Naive thymus-derived CD8-positive, alpha-beta T cell (primary cell): ENCODE results near the gene GATAD1. TPM values are rescaled to one million over a fixed set of nuclear protein-coding genes. Genes with fewer than 3 reads are reported as not detected.
"Not testable (repeated sequence)": the region's sequence is repeated elsewhere in the genome, so short reads cannot be mapped to it uniquely, and the experiment has no call there.

Experiments
- ATAC-seq, 2 donors: fragments of 150-1000 bp; cut with Tn5 transposase in 1 of 2; sonication (Bioruptor Pico), chemical (Tn5 transposase) in 1 of 2; 1 replicate in 1 of 2; 2 replicates in 1 of 2; pipeline ENCODE4 v1.10.0; 2021; ENCODE audit warnings: mild to moderate bottlenecking in 2 of 2, moderate library complexity in 2 of 2
- POLR2A ChIA-PET: fragments of 350-600 bp; sonication (Branson Sonifier 250); formaldehyde crosslinking; loops from one replicate; lab custom pipeline; 2021; ENCODE audit warnings: antibody characterized with exemption; lab: Charles Lee
- DNase-seq, 10 donors: peaks; one replicate each; pipeline versions ENCODE4 v3.0.0 to v3.0.0-alpha.2; 2020 to 2022
- H3K27ac Mint-ChIP-seq, 10 donors: one replicate each; pipeline ENCODE4 v1.8.0; 2020 to 2022; ENCODE audit warnings: mild to moderate bottlenecking in 10 of 10, mixed read lengths in 10 of 10, moderate library complexity in 4 of 10, inconsistent platforms in 1 of 10
- H3K27me3 Mint-ChIP-seq, 5 donors: one replicate each; pipeline ENCODE4 v1.8.0; 2021 to 2022; ENCODE audit warnings: mixed read lengths in 5 of 5
- H3K36me3 Mint-ChIP-seq, 3 donors: one replicate each; pipeline ENCODE4 v1.8.0; 2020 to 2022; ENCODE audit warnings: mixed read lengths in 3 of 3, mild to moderate bottlenecking in 2 of 3, inconsistent platforms in 1 of 3
- H3K4me1 Mint-ChIP-seq, 4 donors: one replicate each; pipeline ENCODE4 v1.8.0; 2021 to 2022; ENCODE audit warnings: mixed read lengths in 4 of 4
- H3K4me3 Mint-ChIP-seq, 10 donors: one replicate each; pipeline ENCODE4 v1.8.0; 2020 to 2022; ENCODE audit warnings: mild to moderate bottlenecking in 10 of 10, mixed read lengths in 10 of 10, moderate library complexity in 6 of 10, inconsistent platforms in 1 of 10
- H3K9me3 Mint-ChIP-seq, 9 donors: one replicate each; pipeline ENCODE4 v1.8.0; 2020 to 2022; ENCODE audit warnings: mixed read lengths in 9 of 9, mild to moderate bottlenecking in 3 of 9, inconsistent platforms in 1 of 9, moderate library complexity in 1 of 9
- polyA plus RNA-seq, 3 donors: library from polyadenylated mRNA; unstranded; fragments of 300-500 nt; fragmentation: Illumina TruSeq; gene quantifications; one replicate each; pipeline ENCODE4 v1.2.3, GENCODE V29; 2021
- total RNA-seq, 8 experiments: library from RNA in 2 of 8; stranded (reverse) in 2 of 8; gene quantifications; one replicate each; pipeline ENCODE4 v1.2.3 and lab custom pipeline; 2021 to 2026

The GATAD1 gene
- total and polyA plus RNA-seq, 5 experiments from 2014 or later = 8.2 to 43.6 (median 10.9) TPM

GRCh38 chr7:92473989-92474388 lies 26.7 kb downstream of the GATAD1 start:
- DNase-seq, H3K4me3 Mint-ChIP-seq, H3K36me3 Mint-ChIP-seq, ATAC-seq, H3K4me1 Mint-ChIP-seq, POLR2A ChIA-PET, H3K27ac Mint-ChIP-seq, H3K27me3 Mint-ChIP-seq, H3K9me3 Mint-ChIP-seq: not testable (repeated sequence)

DNA sequence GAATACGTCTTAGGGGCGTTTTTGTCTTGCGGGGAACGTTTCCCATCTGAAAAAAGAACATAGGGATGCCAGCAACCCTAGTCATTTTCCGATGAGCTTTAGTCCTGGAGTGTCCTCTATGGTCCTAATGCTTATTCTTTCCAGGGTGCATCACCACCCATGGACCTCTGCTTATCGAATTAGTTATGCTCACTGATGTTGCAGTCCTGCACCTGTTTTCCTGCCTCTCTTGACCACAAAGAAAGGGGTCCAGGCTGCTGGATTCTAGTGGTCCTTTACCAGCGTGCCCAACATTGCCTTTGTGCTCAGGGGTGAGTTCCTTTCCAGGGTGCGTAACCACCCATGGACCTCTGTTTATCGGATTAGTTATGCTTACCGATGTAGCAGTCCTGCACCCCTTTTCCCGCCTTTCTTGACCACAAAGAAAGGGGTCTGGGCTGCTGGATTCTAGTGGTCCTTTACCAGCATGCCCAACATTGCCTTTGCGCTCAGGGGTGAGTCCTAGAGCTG lies 28.0 kb downstream of the GATAD1 start:
- DNase-seq, ATAC-seq, H3K9me3 Mint-ChIP-seq, H3K4me1 Mint-ChIP-seq, H3K27ac Mint-ChIP-seq, H3K27me3 Mint-ChIP-seq, POLR2A ChIA-PET, H3K36me3 Mint-ChIP-seq, H3K4me3 Mint-ChIP-seq: not testable (repeated sequence)

DNA sequence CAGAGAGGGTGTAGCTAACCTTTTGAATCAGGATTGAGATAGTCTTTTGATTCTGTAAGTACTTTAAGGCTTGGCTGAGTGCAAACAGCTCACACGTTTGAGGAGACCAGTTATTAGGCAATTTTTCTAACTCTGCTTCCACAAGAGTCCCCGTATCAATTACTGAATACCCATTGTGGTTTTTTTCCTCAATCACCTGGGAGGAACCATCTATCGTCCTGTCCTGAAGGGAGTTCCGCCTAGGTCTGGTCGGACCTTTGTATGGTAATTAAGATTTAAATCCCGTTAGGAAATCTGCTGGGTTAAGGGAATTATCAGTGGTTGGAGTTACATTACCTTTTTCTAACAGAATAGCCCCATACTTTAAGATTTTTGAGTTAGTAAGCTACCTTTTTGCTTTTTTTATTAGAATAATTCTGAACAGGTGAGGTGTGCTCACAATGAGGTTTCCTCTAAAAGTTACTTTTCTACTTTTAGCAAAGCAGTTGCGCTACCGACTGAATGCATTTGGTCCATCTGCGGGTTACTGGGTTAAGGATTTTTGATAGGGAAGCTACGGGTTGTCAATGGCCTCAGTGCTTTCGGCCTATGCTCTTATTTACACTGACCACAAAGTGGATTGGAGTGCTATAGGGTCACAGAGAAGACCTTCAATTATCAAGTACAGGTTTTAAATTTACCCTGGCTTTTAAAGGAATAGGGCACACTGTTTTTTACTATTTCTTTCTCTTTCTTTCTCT lies 28.7 kb downstream of the GATAD1 start:
- H3K4me1 Mint-ChIP-seq, H3K27me3 Mint-ChIP-seq, H3K9me3 Mint-ChIP-seq, ATAC-seq, DNase-seq, H3K36me3 Mint-ChIP-seq, POLR2A ChIA-PET, H3K4me3 Mint-ChIP-seq: not testable (repeated sequence)
- peak overlapping the region in 1 of 10 donors; percentile 57 for H3K27ac Mint-ChIP-seq

- peak within 1 kb of the TSS in 1 of 10 donors; percentile 57 for H3K27ac Mint-ChIP-seq
- H3K36me3 Mint-ChIP-seq, ATAC-seq, H3K4me1 Mint-ChIP-seq, H3K9me3 Mint-ChIP-seq, DNase-seq, H3K27me3 Mint-ChIP-seq, POLR2A ChIA-PET: not testable (repeated sequence)
- H3K4me3 Mint-ChIP-seq = peak within 1 kb of the TSS in 1 of 10 donors; percentile 35
Measured at GRCh38 chr7:92477681-92478080, 30.4 kb downstream of the GATAD1 start, which contains the start of gene ERVW-1. Gene ERVW-1, minus strand, starts transcription at chr7:92477946. Its CDS starts 7,565 bp downstream, at chr7:92470381.

GRCh38 chr7:92478095-92478494 lies 30.8 kb downstream of the GATAD1 start:
- peaks cover 0 to 3% (median 2%) of the 10 kb centered on the region in 3 donors for H3K36me3 Mint-ChIP-seq
- DNase-seq (no peak), ATAC-seq (no peak)
- no peaks in the 10 kb centered on the region for H3K27me3 Mint-ChIP-seq
- no peaks in the 10 kb centered on the region for H3K4me1 Mint-ChIP-seq
- POLR2A ChIA-PET = no interaction called here
- H3K4me3 Mint-ChIP-seq = no peak overlapping the region
- H3K27ac Mint-ChIP-seq = no peak overlapping the region
- H3K9me3 Mint-ChIP-seq = no peaks in the 10 kb centered on the region

DNA sequence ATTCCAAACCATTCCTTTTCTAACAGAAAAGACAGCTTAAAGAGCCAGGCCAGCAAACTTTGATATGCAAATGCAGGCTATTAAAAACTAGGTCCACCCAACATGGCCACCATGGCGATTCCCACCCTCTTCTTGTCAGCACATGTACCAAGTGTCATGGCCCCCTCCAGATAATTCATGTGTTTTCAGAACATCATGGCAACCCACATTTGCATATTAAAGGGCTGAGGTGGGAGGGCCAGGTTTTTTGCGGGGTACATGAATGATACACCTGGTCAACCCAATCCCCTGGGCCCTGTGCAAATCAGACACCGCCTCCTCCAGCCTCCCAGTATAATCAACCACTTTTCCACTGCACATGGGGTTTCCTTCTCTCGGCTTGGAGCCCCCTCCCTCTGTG lies 31.4 kb downstream of the GATAD1 start:
- H3K36me3 Mint-ChIP-seq = peaks cover 0 to 2% (median 0%) of the 10 kb centered on the region in 3 donors
- ATAC-seq (no peak), DNase-seq (no peak)
- no peaks in the 10 kb centered on the region for H3K4me1 Mint-ChIP-seq
- H3K9me3 Mint-ChIP-seq = no peaks in the 10 kb centered on the region
- no peak overlapping the region for H3K4me3 Mint-ChIP-seq
- H3K27me3 Mint-ChIP-seq = no peaks in the 10 kb centered on the region
- no peak overlapping the region for H3K27ac Mint-ChIP-seq
- POLR2A ChIA-PET = no interaction called here

DNA sequence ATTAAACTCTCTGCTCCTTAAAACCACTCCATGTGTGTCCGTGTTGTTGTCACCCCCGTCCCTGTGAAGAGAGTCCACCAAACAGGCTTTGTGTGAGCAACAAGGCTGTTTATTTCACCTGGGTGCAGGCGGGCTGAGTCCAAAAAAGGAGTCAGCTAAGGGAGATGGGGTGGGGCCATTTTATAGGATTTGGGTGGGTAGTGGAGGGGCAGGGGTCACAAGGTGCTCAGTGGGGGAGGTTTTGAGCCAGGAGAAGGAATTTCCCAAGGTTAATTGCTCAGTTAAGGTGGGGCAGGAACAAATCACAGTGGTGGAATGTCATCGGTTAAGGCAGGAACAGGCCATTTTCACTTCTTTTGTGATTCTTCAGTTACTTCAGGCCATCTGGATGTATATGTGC lies 31.9 kb downstream of the GATAD1 start:
- H3K4me3 Mint-ChIP-seq, H3K4me1 Mint-ChIP-seq, DNase-seq, H3K27ac Mint-ChIP-seq, H3K27me3 Mint-ChIP-seq, POLR2A ChIA-PET, H3K9me3 Mint-ChIP-seq, ATAC-seq, H3K36me3 Mint-ChIP-seq: not testable (repeated sequence)

- H3K27ac Mint-ChIP-seq, H3K4me1 Mint-ChIP-seq, H3K9me3 Mint-ChIP-seq, POLR2A ChIA-PET, H3K4me3 Mint-ChIP-seq, H3K27me3 Mint-ChIP-seq, ATAC-seq, DNase-seq: not testable (repeated sequence)
- H3K36me3 Mint-ChIP-seq = peaks cover 0 to 24% (median 7%) of the 10 kb centered on the region in 3 donors
Measured at GRCh38 chr7:92483624-92484023, 36.3 kb downstream of the GATAD1 start.

DNA sequence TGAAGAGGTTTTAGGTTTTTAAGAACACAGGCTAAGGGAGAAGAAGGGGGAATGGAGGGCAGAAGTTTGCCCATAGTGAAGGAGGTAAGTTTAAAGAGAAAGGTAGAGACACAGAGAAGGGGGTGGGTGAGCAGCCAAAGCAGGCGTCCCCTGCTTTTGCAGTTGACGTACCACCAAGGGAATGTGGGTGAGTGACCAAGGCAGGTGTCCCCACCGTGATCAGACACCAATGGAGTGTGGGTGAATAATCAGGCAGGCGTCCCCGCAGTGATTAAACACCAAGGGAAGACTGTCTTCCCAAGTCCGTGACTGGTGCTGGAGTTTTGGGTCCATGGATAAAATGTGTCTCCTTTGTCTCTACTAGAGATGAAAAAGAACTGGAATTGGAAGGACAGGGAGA lies 36.9 kb downstream of the GATAD1 start:
- H3K4me1 Mint-ChIP-seq, DNase-seq, POLR2A ChIA-PET, H3K9me3 Mint-ChIP-seq, H3K4me3 Mint-ChIP-seq, H3K27me3 Mint-ChIP-seq, H3K27ac Mint-ChIP-seq, ATAC-seq: not testable (repeated sequence)
- H3K36me3 Mint-ChIP-seq = peaks cover 0 to 29% (median 9%) of the 10 kb centered on the region in 3 donors

GRCh38 chr7:92485267-92485892 lies 38.1 kb downstream of the GATAD1 start:
- peaks cover 0 to 41% (median 11%) of the 10 kb centered on the region in 3 donors for H3K36me3 Mint-ChIP-seq
- POLR2A ChIA-PET = no interaction called here
- H3K27ac Mint-ChIP-seq = peak overlapping the region in 2 of 10 donors; percentile 4 to 25
- ATAC-seq (no peak), DNase-seq (no peak)
- H3K4me1 Mint-ChIP-seq = peaks cover 0 to 1% (median 0%) of the 10 kb centered on the region in 4 donors
- H3K4me3 Mint-ChIP-seq = no peak overlapping the region
- no peaks in the 10 kb centered on the region for H3K27me3 Mint-ChIP-seq
- no peaks in the 10 kb centered on the region for H3K9me3 Mint-ChIP-seq

- Mint-ChIP-seq H3K27ac (no peak overlapping the region), H3K4me3 (no peak overlapping the region), H3K27me3 (no peaks in the 10 kb centered on the region), H3K4me1 (peaks cover 0 to 1% (median 0%) of the 10 kb centered on the region in 4 donors), H3K36me3 (peaks cover 0 to 47% (median 11%) of the 10 kb centered on the region in 3 donors), H3K9me3 (no peaks in the 10 kb centered on the region)
- no peak for DNase-seq
- no peak for ATAC-seq
- POLR2A ChIA-PET = interaction anchor here (0.5 kb wide), 1 partner anchor 282 kb away, joined by 3 read pairs; no protein-coding TSS in a partner anchor
Measured at GRCh38 chr7:92485974-92486373, 38.7 kb downstream of the GATAD1 start.

GRCh38 chr7:92487804-92488203 lies 40.5 kb downstream of the GATAD1 start:
- Mint-ChIP-seq H3K27ac (no peak overlapping the region), H3K4me3 (no peak overlapping the region), H3K4me1 (peaks cover 0 to 1% (median 0%) of the 10 kb centered on the region in 4 donors), H3K27me3 (no peaks in the 10 kb centered on the region), H3K9me3 (no peaks in the 10 kb centered on the region), H3K36me3 (peaks cover 0 to 63% (median 11%) of the 10 kb centered on the region in 3 donors)
- DNase-seq = no peak
- ATAC-seq = no peak
- POLR2A ChIA-PET = no interaction called here

DNA sequence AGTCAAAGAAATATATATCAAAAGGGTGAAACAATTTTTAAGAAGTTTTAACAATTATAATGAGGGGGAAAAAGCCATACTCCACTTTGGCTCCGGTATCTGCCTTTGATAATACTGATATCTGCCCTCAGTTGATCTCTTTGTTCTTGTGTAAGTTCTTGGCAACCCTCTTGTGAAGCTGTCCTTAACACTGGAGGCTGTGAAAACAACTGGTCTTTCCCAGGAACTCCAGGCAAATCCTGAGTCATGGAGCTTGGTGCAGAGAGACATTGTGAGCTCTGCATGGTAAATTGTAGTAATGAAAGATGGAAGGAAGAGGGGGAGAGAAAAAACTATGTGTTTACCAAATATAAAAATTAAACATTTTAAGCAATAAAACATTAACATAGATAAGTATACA lies 42.4 kb downstream of the GATAD1 start:
- POLR2A ChIA-PET = no interaction called here
- peaks cover 0 to 76% (median 16%) of the 10 kb centered on the region in 3 donors for H3K36me3 Mint-ChIP-seq
- H3K4me3 Mint-ChIP-seq = no peak overlapping the region
- DNase-seq = no peak
- H3K27ac Mint-ChIP-seq = peak overlapping the region in 1 of 10 donors; percentile 17
- H3K27me3 Mint-ChIP-seq = no peaks in the 10 kb centered on the region
- H3K9me3 Mint-ChIP-seq = no peaks in the 10 kb centered on the region
- ATAC-seq = no peak
- peaks cover 0 to 1% (median 0%) of the 10 kb centered on the region in 4 donors for H3K4me1 Mint-ChIP-seq
